Activated CD4-positive, alpha-beta memory T cell treated with anti-CD3 and anti-CD28 coated beads for 36 hours (primary cell): ENCODE measurements around the gene ZNF429. TPM values are rescaled to one million over a fixed set of nuclear protein-coding genes. Genes with fewer than 3 reads are reported as not detected.

Experiments used
- CTCF ChIA-PET: fragments of 350-600 bp; sonication (Branson Sonifier 250); formaldehyde crosslinking; loops from one replicate; lab custom pipeline; 2021; ENCODE audit warnings: antibody characterized with exemption, inconsistent platforms; lab: Charles Lee
- POLR2A ChIA-PET: fragments of 350-600 bp; sonication (Branson Sonifier 250); formaldehyde crosslinking; loops from one replicate; lab custom pipeline; 2021; ENCODE audit warnings: antibody characterized with exemption; lab: Charles Lee
- DNase-seq: peaks from one replicate; pipeline ENCODE4 v3.0.0-alpha.2; 2020
- H3K27ac Mint-ChIP-seq: one replicate; pipeline ENCODE4 v1.8.0; 2021; ENCODE audit warnings: mixed read lengths
- H3K27me3 Mint-ChIP-seq: one replicate; pipeline ENCODE4 v1.8.0; 2021; ENCODE audit warnings: mixed read lengths
- H3K36me3 Mint-ChIP-seq: one replicate; pipeline ENCODE4 v1.8.0; 2021; ENCODE audit warnings: mixed read lengths
- H3K4me1 Mint-ChIP-seq: one replicate; pipeline ENCODE4 v1.8.0; 2021; ENCODE audit warnings: low read depth, mixed read lengths
- H3K4me3 Mint-ChIP-seq: one replicate; pipeline ENCODE4 v1.8.0; 2021; ENCODE audit warnings: mild to moderate bottlenecking, mixed read lengths
- H3K9me3 Mint-ChIP-seq: one replicate; pipeline ENCODE4 v1.8.0; 2021; ENCODE audit warnings: mixed read lengths
- intact Hi-C: fragments of 100-400 bp; cut with micrococcal nuclease; formaldehyde crosslinking; loops from one replicate; pipeline ENCODE4 v1.15.1; 2023
- total RNA-seq, 2 experiments: library from RNA; stranded (reverse); gene quantifications; one replicate each; pipeline ENCODE4 v1.2.3, GENCODE V29; 2021

Gene ZNF429
- total RNA-seq, 2 experiments from 2014 or later = 9.0 to 9.5 TPM

DNA sequence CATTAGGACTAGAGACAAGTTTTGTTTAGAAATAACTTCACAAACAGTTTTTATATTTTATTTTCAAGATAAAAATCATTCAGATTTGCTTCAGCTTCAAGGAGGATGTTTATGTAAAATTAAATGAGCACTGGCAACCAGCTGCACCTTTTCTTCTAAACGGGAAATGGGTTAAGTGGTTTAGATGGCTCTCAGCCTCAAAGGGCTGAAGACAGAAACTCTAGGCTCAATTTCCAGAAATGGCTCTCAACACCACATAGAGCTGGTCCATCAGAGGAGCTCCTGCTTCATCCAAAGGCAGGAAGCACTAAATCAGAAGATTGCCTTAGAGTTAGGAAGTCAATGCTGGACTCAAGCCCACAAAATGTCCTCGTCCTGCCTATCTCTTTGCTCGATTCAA, 74.7 kb downstream of the ZNF429 start:
- H3K4me3 Mint-ChIP-seq = no peak overlapping the region
- H3K4me1 Mint-ChIP-seq = peaks cover 9% of the 10 kb centered on the region
- H3K36me3 Mint-ChIP-seq = no peaks in the 10 kb centered on the region
- ChIA-PET POLR2A (interaction anchor here (0.6 to 1.0 kb wide), 2 partner anchors 11 to 78 kb away, joined by 3 read pairs; no protein-coding TSS in a partner anchor), CTCF (interaction anchor here (1.5 kb wide), 1 partner anchor 97 kb away, joined by 4 read pairs; no protein-coding TSS in a partner anchor)
- DNase-seq = no peak
- intact Hi-C loops = loop anchor here (5.0 kb wide), 1 partner anchor 73 kb away; the partner anchor contains the start of gene ZNF429
- peaks cover 5% of the 10 kb centered on the region for H3K27me3 Mint-ChIP-seq
- peaks cover 4% of the 10 kb centered on the region for H3K9me3 Mint-ChIP-seq
- peak overlapping the region; percentile 8 for H3K27ac Mint-ChIP-seq

DNA sequence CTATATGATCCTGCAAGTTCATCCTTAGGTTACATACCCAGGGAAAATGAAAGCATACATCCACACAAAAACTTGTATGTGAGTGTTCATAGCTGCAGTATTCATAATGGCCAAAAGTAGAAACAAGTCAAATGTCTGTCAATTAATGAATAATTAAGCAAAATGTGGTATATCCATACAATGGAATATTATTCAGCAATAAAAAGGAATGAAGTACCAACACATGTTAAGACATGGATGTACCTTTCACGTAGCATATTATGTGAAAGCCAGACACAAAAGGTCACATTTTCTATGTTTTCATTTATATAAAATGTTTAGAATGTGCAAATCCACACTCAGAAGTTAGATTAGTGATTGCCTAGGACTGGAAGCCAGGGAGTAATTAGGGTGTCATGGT, 75.4 kb downstream of the ZNF429 start:
- ChIA-PET POLR2A (no interaction called here), CTCF (interaction anchor here (1.5 kb wide), 1 partner anchor 97 kb away, joined by 4 read pairs; no protein-coding TSS in a partner anchor)
- peaks cover 4% of the 10 kb centered on the region for H3K9me3 Mint-ChIP-seq
- no peak overlapping the region for H3K4me3 Mint-ChIP-seq
- no peak overlapping the region for H3K27ac Mint-ChIP-seq
- H3K36me3 Mint-ChIP-seq = no peaks in the 10 kb centered on the region
- peaks cover 9% of the 10 kb centered on the region for H3K4me1 Mint-ChIP-seq
- H3K27me3 Mint-ChIP-seq = peaks cover 5% of the 10 kb centered on the region
- DNase-seq = no peak
- intact Hi-C loops = loop anchor here (5.0 kb wide), 1 partner anchor 74 kb away; the partner anchor contains the start of gene ZNF429

DNA sequence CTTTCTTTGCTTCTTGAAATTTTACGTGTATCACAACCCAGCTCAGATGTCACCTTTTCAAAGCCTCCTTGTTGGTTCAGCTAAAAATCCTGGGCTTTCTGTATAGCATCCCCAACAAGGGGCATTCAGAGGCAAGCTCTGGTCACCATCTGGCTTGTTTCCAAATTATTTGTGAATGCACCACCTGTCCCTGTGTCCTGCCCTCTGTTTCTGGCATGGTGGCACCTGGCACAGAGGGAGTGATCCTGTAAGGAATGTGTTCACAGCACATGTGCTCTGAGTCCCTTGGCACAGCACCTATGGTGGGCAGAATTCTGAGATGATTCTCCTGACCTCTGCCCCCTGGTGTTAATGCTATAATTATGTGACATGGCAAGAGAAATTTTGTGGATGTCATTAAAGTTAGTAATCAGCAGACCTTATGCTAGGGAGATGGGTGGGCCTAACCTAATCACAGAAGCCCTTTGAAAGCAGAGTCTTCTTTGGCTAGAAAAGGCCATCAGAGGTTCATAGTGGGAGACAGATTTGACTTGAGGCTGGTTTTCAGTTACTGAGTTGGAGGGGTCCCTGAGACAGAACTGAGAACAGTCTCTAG, 76.3 kb downstream of the ZNF429 start:
- POLR2A ChIA-PET = no interaction called here
- Mint-ChIP-seq H3K36me3 (no peaks in the 10 kb centered on the region), H3K27me3 (peaks cover 6% of the 10 kb centered on the region), H3K9me3 (peaks cover 4% of the 10 kb centered on the region), H3K4me1 (peaks cover 9% of the 10 kb centered on the region), H3K27ac (no peak overlapping the region), H3K4me3 (no peak overlapping the region)
- intact Hi-C loops = loop anchor here (5.0 kb wide), 1 partner anchor 74 kb away; the partner anchor contains the start of gene ZNF429
- CTCF ChIA-PET = no interaction called here
- DNase-seq = no peak

DNA sequence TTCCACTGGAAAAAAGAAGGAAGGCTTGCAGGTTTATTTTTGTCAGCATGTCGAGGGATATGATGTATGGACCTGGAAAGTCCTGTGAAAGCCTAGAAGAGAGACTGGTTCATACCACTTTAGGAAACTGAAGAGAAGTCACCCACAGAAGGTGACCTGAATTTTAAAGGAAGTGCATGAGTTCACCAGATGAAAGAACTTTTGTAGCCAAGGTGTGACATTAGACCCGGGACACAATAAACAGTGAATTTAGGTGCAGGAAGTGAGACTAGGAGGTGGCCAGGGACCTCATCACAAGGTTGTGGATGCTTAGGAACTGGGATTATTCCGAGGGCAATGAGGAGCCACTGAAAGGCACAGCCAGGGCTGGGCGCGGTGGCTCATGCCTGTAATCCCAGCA, 79.1 kb downstream of the ZNF429 start:
- H3K27me3 Mint-ChIP-seq = peaks cover 8% of the 10 kb centered on the region

DNA sequence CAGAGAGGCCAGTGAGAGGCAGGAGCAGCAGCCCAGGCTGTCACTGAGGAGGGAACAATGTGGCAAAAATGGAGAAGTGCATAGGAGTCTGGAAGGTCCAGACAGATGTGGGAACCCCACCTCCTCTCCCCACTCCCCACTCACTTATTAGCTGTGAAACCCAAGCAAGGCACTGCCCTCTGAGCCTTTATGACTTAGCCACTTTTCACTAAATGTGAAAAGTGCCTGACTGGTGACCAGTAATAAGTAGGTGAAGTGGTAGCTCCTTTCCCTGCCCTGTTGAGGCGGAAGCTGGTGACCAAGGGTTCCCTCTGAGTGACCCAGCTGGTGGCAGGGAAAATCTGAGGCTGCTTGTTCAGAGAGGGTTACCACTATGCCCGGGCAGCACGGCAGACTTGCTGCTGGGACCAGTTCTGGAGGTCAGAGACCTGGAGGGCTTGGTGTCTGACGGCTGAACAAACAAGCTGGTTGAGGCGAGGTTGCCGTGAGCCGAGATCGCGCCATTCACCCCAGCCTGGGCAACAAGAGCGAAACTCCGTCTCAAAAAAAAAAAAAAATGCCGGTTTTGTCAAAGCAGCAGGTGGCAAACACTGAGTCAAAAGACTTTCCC, 80.0 kb downstream of the ZNF429 start:
- ChIA-PET CTCF (no interaction called here), POLR2A (interaction anchor here (0.5 kb wide), 1 partner anchor 58 kb away, joined by 4 read pairs; no protein-coding TSS in a partner anchor)
- Mint-ChIP-seq H3K27me3 (peaks cover 8% of the 10 kb centered on the region), H3K27ac (no peak overlapping the region), H3K36me3 (no peaks in the 10 kb centered on the region), H3K4me3 (no peak overlapping the region), H3K9me3 (peaks cover 4% of the 10 kb centered on the region), H3K4me1 (peaks cover 7% of the 10 kb centered on the region)
- intact Hi-C loops = no loop called here
- DNase-seq = no peak

More for the DNA sequence above, 79.1 kb downstream of the ZNF429 start:
- no peak for DNase-seq
- peaks cover 4% of the 10 kb centered on the region for H3K9me3 Mint-ChIP-seq
- H3K36me3 Mint-ChIP-seq = no peaks in the 10 kb centered on the region
- CTCF ChIA-PET = no interaction called here
- peaks cover 9% of the 10 kb centered on the region for H3K4me1 Mint-ChIP-seq
- intact Hi-C loops = loop anchor here (5.0 kb wide), 1 partner anchor 77 kb away; the partner anchor contains the start of gene ZNF429
- no peak overlapping the region for H3K27ac Mint-ChIP-seq
- H3K4me3 Mint-ChIP-seq = no peak overlapping the region
- POLR2A ChIA-PET = no interaction called here

- POLR2A ChIA-PET = no interaction called here
- Mint-ChIP-seq H3K27ac (no peak overlapping the region), H3K36me3 (no peaks in the 10 kb centered on the region), H3K4me3 (peak overlapping the region; percentile 63), H3K9me3 (no peaks in the 10 kb centered on the region), H3K4me1 (peaks cover 4% of the 10 kb centered on the region), H3K27me3 (peaks cover 8% of the 10 kb centered on the region)
- CTCF ChIA-PET = no interaction called here
- peak; percentile 15 for DNase-seq
- intact Hi-C loops = no loop called here
These were observed 81.1 kb downstream of the ZNF429 start for GRCh38 chr19:21586311-21587116.

GRCh38 chr19:21587117-21587461, 81.7 kb downstream of the ZNF429 start:
- Mint-ChIP-seq H3K4me3 (peak overlapping the region; percentile 63), H3K9me3 (no peaks in the 10 kb centered on the region), H3K4me1 (peaks cover 6% of the 10 kb centered on the region), H3K36me3 (no peaks in the 10 kb centered on the region), H3K27me3 (peaks cover 8% of the 10 kb centered on the region), H3K27ac (no peak overlapping the region)
- DNase-seq = no peak
- ChIA-PET POLR2A (no interaction called here), CTCF (no interaction called here)
- intact Hi-C loops = no loop called here

GRCh38 chr19:21587549-21587948, 82.1 kb downstream of the ZNF429 start:
- peaks cover 6% of the 10 kb centered on the region for H3K4me1 Mint-ChIP-seq
- ChIA-PET CTCF (no interaction called here), POLR2A (no interaction called here)
- no peak overlapping the region for H3K4me3 Mint-ChIP-seq
- H3K27ac Mint-ChIP-seq = no peak overlapping the region
- DNase-seq = no peak
- no peaks in the 10 kb centered on the region for H3K9me3 Mint-ChIP-seq
- H3K27me3 Mint-ChIP-seq = peaks cover 8% of the 10 kb centered on the region
- intact Hi-C loops = no loop called here
- H3K36me3 Mint-ChIP-seq = no peaks in the 10 kb centered on the region

DNA sequence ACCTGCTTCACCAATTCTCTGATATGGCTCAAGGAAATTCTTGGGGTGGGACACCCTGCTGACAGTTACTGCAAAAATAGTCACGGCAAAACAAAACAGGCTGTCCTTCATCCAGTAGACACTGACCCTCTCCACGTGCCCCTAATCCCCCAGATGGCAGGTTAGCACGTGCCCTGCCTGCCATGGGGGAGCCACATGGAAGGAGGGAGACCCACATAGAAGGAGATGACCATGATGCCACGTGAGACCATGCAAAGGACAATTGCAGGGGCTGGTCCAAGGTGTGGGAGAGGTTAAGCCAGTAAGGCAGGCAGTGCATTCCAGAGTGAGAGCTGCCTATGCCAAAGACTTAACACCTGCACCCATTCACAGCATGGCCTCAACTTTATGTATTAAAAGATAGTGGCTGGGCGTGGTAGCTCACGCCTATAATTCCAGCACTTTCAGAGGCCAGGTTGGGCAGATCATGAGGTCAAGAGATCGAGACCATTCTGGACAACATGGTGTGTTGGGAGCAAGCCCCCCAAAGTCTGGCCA, 82.7 kb downstream of the ZNF429 start:
- no peaks in the 10 kb centered on the region for H3K9me3 Mint-ChIP-seq
- H3K36me3 Mint-ChIP-seq = no peaks in the 10 kb centered on the region
- DNase-seq = no peak
- peaks cover 8% of the 10 kb centered on the region for H3K27me3 Mint-ChIP-seq
- no peak overlapping the region for H3K27ac Mint-ChIP-seq
- POLR2A ChIA-PET = no interaction called here
- H3K4me3 Mint-ChIP-seq = no peak overlapping the region
- intact Hi-C loops = no loop called here
- CTCF ChIA-PET = no interaction called here
- peaks cover 6% of the 10 kb centered on the region for H3K4me1 Mint-ChIP-seq

GRCh38 chr19:21590867-21591266, 85.5 kb downstream of the ZNF429 start:
- CTCF ChIA-PET = no interaction called here
- no peaks in the 10 kb centered on the region for H3K9me3 Mint-ChIP-seq
- POLR2A ChIA-PET = no interaction called here
- no peak overlapping the region for H3K4me3 Mint-ChIP-seq
- intact Hi-C loops = no loop called here
- peaks cover 3% of the 10 kb centered on the region for H3K27me3 Mint-ChIP-seq
- no peak for DNase-seq
- H3K36me3 Mint-ChIP-seq = no peaks in the 10 kb centered on the region
- H3K27ac Mint-ChIP-seq = no peak overlapping the region
- H3K4me1 Mint-ChIP-seq = peaks cover 2% of the 10 kb centered on the region

DNA sequence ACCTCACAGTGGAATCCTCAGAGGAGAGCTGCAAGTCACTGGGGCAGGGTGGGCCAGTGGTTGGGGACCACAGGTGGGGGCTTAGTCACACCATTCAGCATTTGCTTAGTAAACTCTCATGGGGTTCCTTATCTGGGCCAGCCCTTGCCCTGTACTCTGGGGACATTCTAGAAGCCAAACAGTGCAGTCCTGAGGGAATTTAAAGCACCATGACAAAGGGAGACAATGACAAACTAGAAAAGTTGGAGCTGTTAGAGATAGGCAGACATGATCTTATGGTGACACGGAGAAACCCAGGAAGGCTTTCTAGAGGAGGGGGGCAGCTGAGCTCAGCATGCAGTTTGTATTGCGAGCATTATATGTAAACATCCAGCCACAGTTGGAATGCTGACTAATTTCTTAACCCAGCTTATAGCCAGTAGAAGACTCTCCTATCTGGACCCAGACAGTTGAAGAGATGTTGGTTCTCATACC, 87.6 kb downstream of the ZNF429 start:
- Mint-ChIP-seq H3K27ac (no peak overlapping the region), H3K27me3 (no peaks in the 10 kb centered on the region), H3K4me3 (no peak overlapping the region), H3K9me3 (no peaks in the 10 kb centered on the region), H3K36me3 (no peaks in the 10 kb centered on the region), H3K4me1 (peaks cover 2% of the 10 kb centered on the region)
- ChIA-PET CTCF (no interaction called here), POLR2A (no interaction called here)
- DNase-seq = no peak
- intact Hi-C loops = no loop called here

DNA sequence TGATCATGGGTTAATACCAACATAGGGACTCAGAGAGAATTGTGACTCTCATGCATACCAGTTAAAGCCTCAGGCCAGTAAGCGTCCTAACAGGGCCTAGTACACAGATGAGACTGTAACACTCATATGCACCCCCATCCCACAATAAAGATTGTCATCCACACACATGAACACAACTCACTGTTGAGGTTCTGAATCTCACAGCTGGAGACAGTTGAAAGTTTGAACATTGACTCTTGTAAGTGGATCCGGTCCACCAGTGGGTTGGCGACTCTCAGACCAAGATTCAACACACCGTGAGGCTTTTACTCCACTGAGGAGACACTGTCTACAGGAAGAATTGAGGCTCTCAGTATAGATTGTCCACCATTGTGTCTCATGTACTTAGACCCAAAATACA, 88.1 kb downstream of the ZNF429 start:
- H3K9me3 Mint-ChIP-seq = no peaks in the 10 kb centered on the region
- no peak for DNase-seq
- peaks cover 2% of the 10 kb centered on the region for H3K4me1 Mint-ChIP-seq
- no peaks in the 10 kb centered on the region for H3K27me3 Mint-ChIP-seq
- POLR2A ChIA-PET = no interaction called here
- H3K27ac Mint-ChIP-seq = no peak overlapping the region
- intact Hi-C loops = no loop called here
- H3K36me3 Mint-ChIP-seq = no peaks in the 10 kb centered on the region
- H3K4me3 Mint-ChIP-seq = no peak overlapping the region
- CTCF ChIA-PET = no interaction called here
